ENCODE results near the gene NT5C1A.

Gene NT5C1A

DNA sequence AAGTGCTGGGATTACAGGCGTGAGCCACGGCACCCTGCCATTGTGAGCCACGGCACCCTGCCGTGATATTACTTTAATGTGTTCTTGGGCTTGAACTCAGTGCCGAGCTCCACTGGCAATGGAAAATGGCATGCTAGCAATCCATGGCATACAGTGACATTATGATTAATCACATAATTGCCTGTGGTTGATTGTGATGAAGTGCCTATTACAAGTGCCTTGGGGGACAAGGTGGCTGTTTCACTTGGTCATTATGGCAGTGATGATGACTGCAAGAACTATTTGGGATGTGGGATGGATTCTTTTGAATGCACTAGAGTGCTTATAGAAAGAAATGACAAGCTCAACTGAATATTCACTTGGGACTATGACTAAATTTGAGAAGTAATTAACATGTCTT lies 41.6 kb upstream of the NT5C1A start:
- ATAC-seq = no peak
- TF ChIP-seq, protein P1, sequence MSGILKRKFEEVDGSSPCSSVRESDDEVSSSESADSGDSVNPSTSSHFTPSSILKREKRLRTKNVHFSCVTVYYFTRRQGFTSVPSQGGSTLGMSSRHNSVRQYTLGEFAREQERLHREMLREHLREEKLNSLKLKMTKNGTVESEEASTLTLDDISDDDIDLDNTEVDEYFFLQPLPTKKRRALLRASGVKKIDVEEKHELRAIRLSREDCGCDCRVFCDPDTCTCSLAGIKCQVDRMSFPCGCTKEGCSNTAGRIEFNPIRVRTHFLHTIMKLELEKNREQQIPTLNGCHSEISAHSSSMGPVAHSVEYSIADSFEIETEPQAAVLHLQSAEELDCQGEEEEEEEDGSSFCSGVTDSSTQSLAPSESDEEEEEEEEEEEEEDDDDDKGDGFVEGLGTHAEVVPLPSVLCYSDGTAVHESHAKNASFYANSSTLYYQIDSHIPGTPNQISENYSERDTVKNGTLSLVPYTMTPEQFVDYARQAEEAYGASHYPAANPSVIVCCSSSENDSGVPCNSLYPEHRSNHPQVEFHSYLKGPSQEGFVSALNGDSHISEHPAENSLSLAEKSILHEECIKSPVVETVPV (CRISPR knock-in tag; IDR thresholded peaks at IDR 0.05) = no peak
- no peak for TF ChIP-seq ZC3H10 (CRISPR knock-in tag; IDR thresholded peaks at IDR 0.05)

DNA sequence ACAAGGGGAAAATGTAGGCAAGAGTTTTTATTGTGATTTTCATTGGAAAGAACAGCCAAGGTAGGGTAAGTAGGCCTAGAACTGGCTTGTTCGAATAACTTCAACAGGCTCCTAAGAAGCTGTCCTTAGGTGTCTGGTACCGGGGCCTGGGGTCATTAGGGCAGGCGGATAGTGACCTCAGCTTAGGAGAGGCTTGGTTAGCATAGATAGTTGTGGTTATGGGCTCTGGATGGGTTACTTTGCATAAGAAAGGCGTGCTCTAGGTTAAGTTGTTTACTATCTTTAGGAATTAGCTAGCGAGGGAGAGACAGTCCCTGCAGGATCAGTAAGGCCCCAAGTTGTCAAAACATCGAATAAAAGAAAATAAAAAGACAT lies 40.0 kb upstream of the NT5C1A start:
- no peak for ATAC-seq
- TF ChIP-seq ZNF8 (CRISPR knock-in tag; IDR thresholded peaks at IDR 0.05) (no peak), OSR1 (CRISPR knock-in tag; IDR thresholded peaks at IDR 0.05) (no peak), TOX (CRISPR knock-in tag; IDR thresholded peaks at IDR 0.05; ENCODE audit: borderline replicate concordance) (no peak), ESRRG (CRISPR knock-in tag; IDR thresholded peaks at IDR 0.05) (no peak), PPARA (CRISPR knock-in tag; IDR thresholded peaks at IDR 0.05; ENCODE audit: borderline replicate concordance) (no peak), ZFP30 (CRISPR knock-in tag; IDR thresholded peaks at IDR 0.05) (no peak), TCF4 (CRISPR knock-in tag; IDR thresholded peaks at IDR 0.05; ENCODE audit: borderline replicate concordance) (no peak), ISL1 (CRISPR knock-in tag; IDR thresholded peaks at IDR 0.05) (no peak), ZFP3 (CRISPR knock-in tag; IDR thresholded peaks at IDR 0.05) (no peak), SNAI2 (CRISPR knock-in tag; IDR thresholded peaks at IDR 0.05) (no peak), CSDC2 (CRISPR knock-in tag; IDR thresholded peaks at IDR 0.05) (no peak), BACH2 (CRISPR knock-in tag; IDR thresholded peaks at IDR 0.05; ENCODE audit: borderline replicate concordance) (no peak)
- TF ChIP-seq, protein P1 (CRISPR knock-in tag; IDR thresholded peaks at IDR 0.05) = no peak
- TF ChIP-seq, protein P2, sequence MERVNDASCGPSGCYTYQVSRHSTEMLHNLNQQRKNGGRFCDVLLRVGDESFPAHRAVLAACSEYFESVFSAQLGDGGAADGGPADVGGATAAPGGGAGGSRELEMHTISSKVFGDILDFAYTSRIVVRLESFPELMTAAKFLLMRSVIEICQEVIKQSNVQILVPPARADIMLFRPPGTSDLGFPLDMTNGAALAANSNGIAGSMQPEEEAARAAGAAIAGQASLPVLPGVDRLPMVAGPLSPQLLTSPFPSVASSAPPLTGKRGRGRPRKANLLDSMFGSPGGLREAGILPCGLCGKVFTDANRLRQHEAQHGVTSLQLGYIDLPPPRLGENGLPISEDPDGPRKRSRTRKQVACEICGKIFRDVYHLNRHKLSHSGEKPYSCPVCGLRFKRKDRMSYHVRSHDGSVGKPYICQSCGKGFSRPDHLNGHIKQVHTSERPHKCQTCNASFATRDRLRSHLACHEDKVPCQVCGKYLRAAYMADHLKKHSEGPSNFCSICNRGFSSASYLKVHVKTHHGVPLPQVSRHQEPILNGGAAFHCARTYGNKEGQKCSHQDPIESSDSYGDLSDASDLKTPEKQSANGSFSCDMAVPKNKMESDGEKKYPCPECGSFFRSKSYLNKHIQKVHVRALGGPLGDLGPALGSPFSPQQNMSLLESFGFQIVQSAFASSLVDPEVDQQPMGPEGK (CRISPR knock-in tag; IDR thresholded peaks at IDR 0.05; ENCODE audit: borderline replicate concordance) = no peak
- TF ChIP-seq, protein P3, sequence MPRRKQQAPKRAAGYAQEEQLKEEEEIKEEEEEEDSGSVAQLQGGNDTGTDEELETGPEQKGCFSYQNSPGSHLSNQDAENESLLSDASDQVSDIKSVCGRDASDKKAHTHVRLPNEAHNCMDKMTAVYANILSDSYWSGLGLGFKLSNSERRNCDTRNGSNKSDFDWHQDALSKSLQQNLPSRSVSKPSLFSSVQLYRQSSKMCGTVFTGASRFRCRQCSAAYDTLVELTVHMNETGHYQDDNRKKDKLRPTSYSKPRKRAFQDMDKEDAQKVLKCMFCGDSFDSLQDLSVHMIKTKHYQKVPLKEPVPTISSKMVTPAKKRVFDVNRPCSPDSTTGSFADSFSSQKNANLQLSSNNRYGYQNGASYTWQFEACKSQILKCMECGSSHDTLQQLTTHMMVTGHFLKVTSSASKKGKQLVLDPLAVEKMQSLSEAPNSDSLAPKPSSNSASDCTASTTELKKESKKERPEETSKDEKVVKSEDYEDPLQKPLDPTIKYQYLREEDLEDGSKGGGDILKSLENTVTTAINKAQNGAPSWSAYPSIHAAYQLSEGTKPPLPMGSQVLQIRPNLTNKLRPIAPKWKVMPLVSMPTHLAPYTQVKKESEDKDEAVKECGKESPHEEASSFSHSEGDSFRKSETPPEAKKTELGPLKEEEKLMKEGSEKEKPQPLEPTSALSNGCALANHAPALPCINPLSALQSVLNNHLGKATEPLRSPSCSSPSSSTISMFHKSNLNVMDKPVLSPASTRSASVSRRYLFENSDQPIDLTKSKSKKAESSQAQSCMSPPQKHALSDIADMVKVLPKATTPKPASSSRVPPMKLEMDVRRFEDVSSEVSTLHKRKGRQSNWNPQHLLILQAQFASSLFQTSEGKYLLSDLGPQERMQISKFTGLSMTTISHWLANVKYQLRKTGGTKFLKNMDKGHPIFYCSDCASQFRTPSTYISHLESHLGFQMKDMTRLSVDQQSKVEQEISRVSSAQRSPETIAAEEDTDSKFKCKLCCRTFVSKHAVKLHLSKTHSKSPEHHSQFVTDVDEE (CRISPR knock-in tag; IDR thresholded peaks at IDR 0.05) = no peak

DNA sequence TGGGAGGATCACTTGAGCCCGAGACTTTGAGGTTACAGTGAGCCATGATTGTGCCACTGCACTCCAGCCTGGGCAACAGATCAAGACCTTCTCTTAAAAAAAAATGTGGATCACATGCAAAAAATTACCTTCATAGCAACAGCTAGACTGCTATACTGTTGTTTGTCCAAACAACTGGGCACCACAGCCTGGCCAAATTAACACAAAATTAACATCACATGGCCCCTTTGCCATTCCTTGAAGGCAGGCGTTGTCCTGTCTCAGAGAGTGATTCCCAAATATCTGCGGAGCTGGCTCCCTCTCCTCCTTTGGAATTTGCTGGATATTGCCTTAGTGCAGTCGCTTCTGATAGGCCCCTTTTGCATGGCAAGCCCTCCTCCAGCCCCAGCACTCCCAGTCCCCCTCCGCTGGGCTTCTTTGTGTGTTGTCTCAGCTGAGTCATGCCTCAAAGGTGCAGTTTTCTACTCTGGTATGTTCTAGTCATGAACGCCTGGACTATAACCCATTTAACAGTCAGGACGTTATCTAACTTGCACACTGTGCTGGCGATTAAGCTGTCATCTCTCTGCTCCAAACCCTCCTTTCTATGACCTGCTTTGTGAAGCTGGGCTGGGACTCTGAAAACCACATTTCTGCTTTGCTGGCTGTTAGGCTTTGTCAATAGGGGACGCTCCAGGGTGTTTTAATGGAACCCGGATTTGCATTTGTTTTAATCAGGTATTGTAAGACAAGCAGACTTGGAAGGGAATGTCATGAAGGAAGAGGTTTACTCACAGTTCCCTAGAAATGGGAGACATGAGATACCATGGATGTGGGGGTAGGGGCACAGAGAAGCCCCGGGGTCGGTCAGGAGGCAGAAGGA lies 39.4 kb upstream of the NT5C1A start:
- no peak for TF ChIP-seq SNAI2 (CRISPR knock-in tag; IDR thresholded peaks at IDR 0.05)
- TF ChIP-seq, protein P4, sequence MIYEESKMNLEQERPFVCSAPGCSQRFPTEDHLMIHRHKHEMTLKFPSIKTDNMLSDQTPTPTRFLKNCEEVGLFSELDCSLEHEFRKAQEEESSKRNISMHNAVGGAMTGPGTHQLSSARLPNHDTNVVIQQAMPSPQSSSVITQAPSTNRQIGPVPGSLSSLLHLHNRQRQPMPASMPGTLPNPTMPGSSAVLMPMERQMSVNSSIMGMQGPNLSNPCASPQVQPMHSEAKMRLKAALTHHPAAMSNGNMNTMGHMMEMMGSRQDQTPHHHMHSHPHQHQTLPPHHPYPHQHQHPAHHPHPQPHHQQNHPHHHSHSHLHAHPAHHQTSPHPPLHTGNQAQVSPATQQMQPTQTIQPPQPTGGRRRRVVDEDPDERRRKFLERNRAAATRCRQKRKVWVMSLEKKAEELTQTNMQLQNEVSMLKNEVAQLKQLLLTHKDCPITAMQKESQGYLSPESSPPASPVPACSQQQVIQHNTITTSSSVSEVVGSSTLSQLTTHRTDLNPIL (CRISPR knock-in tag; IDR thresholded peaks at IDR 0.05; ENCODE audit: low read depth) = no peak
- no peak for TF ChIP-seq OSR1 (CRISPR knock-in tag; IDR thresholded peaks at IDR 0.05)
- TF ChIP-seq GLIS3 (CRISPR knock-in tag; IDR thresholded peaks at IDR 0.05) = no peak
- TF ChIP-seq ZNF8 (CRISPR knock-in tag; IDR thresholded peaks at IDR 0.05) = no peak
- no peak for TF ChIP-seq CSDC2 (CRISPR knock-in tag; IDR thresholded peaks at IDR 0.05)
- no peak for TF ChIP-seq ZFP3 (CRISPR knock-in tag; IDR thresholded peaks at IDR 0.05)
- no peak for TF ChIP-seq ZNF565 (CRISPR knock-in tag; conservative IDR thresholded peaks at IDR 0.05; ENCODE audit: low read depth)
- no peak for TF ChIP-seq ZC3H10 (CRISPR knock-in tag; IDR thresholded peaks at IDR 0.05)
- TF ChIP-seq ARNTL (CRISPR knock-in tag; IDR thresholded peaks at IDR 0.05; ENCODE audit: borderline replicate concordance, low read depth) = no peak
- TF ChIP-seq, protein P3 (CRISPR knock-in tag; IDR thresholded peaks at IDR 0.05) = no peak
- TF ChIP-seq ISL1 (CRISPR knock-in tag; IDR thresholded peaks at IDR 0.05) = no peak
- ATAC-seq = no peak
